OCI-LY7 (cell line): Measurements from ENCODE around the gene TRAF3.

Experiments used
- CTCF ChIP-seq: fragments of 200-600 bp; sonication (generic); conservative IDR thresholded peaks from 2 replicates; pipeline ENCODE4 v1.5.1; 2014; ENCODE audit warnings: mild to moderate bottlenecking, antibody characterized with exemption, low read length, moderate library complexity, mixed read lengths
- EZH2phosphoT487 ChIP-seq: fragments of 200-600 bp; sonication (generic); IDR thresholded peaks from 2 replicates; pipeline ENCODE4 v1.6.1; 2018; ENCODE audit warnings: low read depth, borderline replicate concordance, mild to moderate bottlenecking, mixed run types, antibody characterized with exemption, low read length, moderate library complexity, mixed read lengths

GRCh38 chr14:102838501-102838900 is 61.3 kb downstream of the TRAF3 start:
- TF ChIP-seq CTCF (no peak), EZH2phosphoT487 (no peak)
